Transverse colon (tissue), 4 donors: ENCODE data around the gene TRMT61A. TPM values are rescaled to one million over a fixed set of nuclear protein-coding genes. Genes with fewer than 3 reads are reported as not detected.

Experiments used
- DNase-seq: peaks from one replicate; pipeline ENCODE4 v3.0.0-alpha.2; 2019
- H3K27ac ChIP-seq, 4 donors: fragments of 200-600 bp; sonication (generic); 2 replicates each; pipeline ENCODE4 v1.5.1; 2016 to 2018; ENCODE audit warnings: inconsistent platforms in 4 of 4
- H3K27me3 ChIP-seq: fragments of 200-600 bp; sonication (generic); 2 replicates; pipeline ENCODE4 v1.5.1; 2017; ENCODE audit warnings: inconsistent platforms
- H3K36me3 ChIP-seq, 4 donors: fragments of 200-600 bp; sonication (generic); 2 replicates each; pipeline ENCODE4 v1.5.1; 2017 to 2019; ENCODE audit warnings: inconsistent platforms in 4 of 4
- H3K4me1 ChIP-seq, 4 donors: fragments of 200-600 bp; sonication (generic); 2 replicates each; pipeline ENCODE4 v1.5.1; 2017 to 2020; ENCODE audit warnings: inconsistent platforms in 4 of 4
- H3K4me3 ChIP-seq, 4 donors: fragments of 200-600 bp; sonication (generic); 1 replicate in 1 of 4; 2 replicates in 3 of 4; pipeline versions ENCODE4 v1.5.1 to v1.6.1; 2017 to 2019; ENCODE audit warnings: inconsistent platforms in 4 of 4
- H3K9me3 ChIP-seq, 2 donors: fragments of 200-600 bp; sonication (generic); 2 replicates each; pipeline ENCODE4 v1.5.1; 2017 to 2019; ENCODE audit warnings: inconsistent platforms in 2 of 2
- CTCF ChIP-seq, 5 experiments: fragments of 200-600 bp in 3 of 5; fragments of 450-650 bp in 2 of 5; sonication (generic) in 3 of 5; IDR thresholded peaks; 1 replicate in 2 of 5; 2 replicates in 3 of 5; pipeline ENCODE4 v1.5.1; 2016 to 2017; ENCODE audit warnings: antibody characterized with exemption in 5 of 5, inconsistent platforms in 3 of 5, mild to moderate bottlenecking in 2 of 5, moderate library complexity in 1 of 5
- EP300 ChIP-seq: sonication (generic); formaldehyde crosslinking; IDR thresholded peaks from one replicate; pipeline ENCODE4 v1.6.1; 2017; ENCODE audit warnings: antibody characterized with exemption, low read depth
- POLR2A ChIP-seq: fragments of 450-650 bp; IDR thresholded peaks from one replicate; pipeline ENCODE4 v1.6.1; 2016; ENCODE audit warnings: antibody characterized with exemption, mild to moderate bottlenecking, moderate library complexity
- POLR2AphosphoS5 ChIP-seq, 3 donors: sonication (generic); formaldehyde crosslinking; IDR thresholded peaks; one replicate each; pipeline ENCODE4 v1.6.1; 2016; ENCODE audit warnings: antibody characterized with exemption in 3 of 3
- WGBS, 2 donors: methylation state at CpG; one replicate each; pipeline ENCODE4 v1.1.5; 2018; ENCODE audit warnings: low coverage in 1 of 2; 5-methylcytosine and 5-hydroxymethylcytosine counted together
- in situ Hi-C, 4 donors: fragments of 200-750 bp; cut with MboI; loops; one replicate each; pipeline versions ENCODE4 v1.15.0 to v1.15.1; 2017; ENCODE audit warnings: low sequenced_read_pairs in 3 of 4, low pct_ligation_motif_present in 1 of 4, low pct_unique_long_range_greater_than_20kb in 1 of 4
- intact Hi-C: fragments of 100-400 bp; cut with DNase I; formaldehyde crosslinking; loops from one replicate; pipeline ENCODE4 v1.15.1; 2023; ENCODE audit warnings: low total_unique reads
- total RNA-seq, 4 donors: library from RNA; depleted of rRNA; stranded (reverse); fragments of >200 nt; gene quantifications; one replicate each; pipeline ENCODE4 v1.1.0, GENCODE V29; 2016

TRMT61A gene
- total RNA-seq, 4 donors from 2014 or later: 12.2 to 38.2 (median 14.1) TPM

- in situ Hi-C loops: loop anchor here in 1 of 4 donors (5.0 kb wide), 1 partner anchor 43 kb away; no protein-coding TSS in a partner anchor
- 94 to 100% methylated on average over 6 to 18 of the region's 29 CpGs for WGBS, 2 donors
- H3K27me3 ChIP-seq: no peaks in the 10 kb centered on the region
- intact Hi-C loops: no loop called here
- TF ChIP-seq CTCF (IDR thresholded peaks at IDR 0.05) (no peak), EP300 (no peak), POLR2A (no peak), POLR2AphosphoS5 (IDR thresholded peaks at IDR 0.05) (no peak)
- H3K9me3 ChIP-seq: no peaks in the 10 kb centered on the region
- no peak for DNase-seq
- peak overlapping the region in 3 of 4 donors; percentile 85 to 94 (median 86) for H3K27ac ChIP-seq
- H3K36me3 ChIP-seq: no peaks in the 10 kb centered on the region
- no peak overlapping the region for H3K4me3 ChIP-seq
- peaks cover 51 to 67% (median 58%) of the 10 kb centered on the region in 4 donors for H3K4me1 ChIP-seq
Measured at GRCh38 chr14:103545219-103545914, 16.4 kb downstream of the TRMT61A start.

GRCh38 chr14:103545915-103546651 is 17.1 kb downstream of the TRMT61A start:
- WGBS, 2 donors: 75% methylated on average over 16 of the region's 27 CpGs; no CpG with 5 or more reads in 1 of the 2 donors
- peak; percentile 8 for DNase-seq
- no peaks in the 10 kb centered on the region for H3K27me3 ChIP-seq
- H3K36me3 ChIP-seq: no peaks in the 10 kb centered on the region
- in situ Hi-C loops: loop anchor here in 1 of 4 donors (5.0 kb wide), 1 partner anchor 44 kb away; no protein-coding TSS in a partner anchor
- H3K9me3 ChIP-seq: no peaks in the 10 kb centered on the region
- H3K4me1 ChIP-seq: peaks cover 48 to 67% (median 58%) of the 10 kb centered on the region in 4 donors
- no peak for TF ChIP-seq EP300
- no peak for TF ChIP-seq CTCF (IDR thresholded peaks at IDR 0.05)
- TF ChIP-seq POLR2A: no peak
- H3K27ac ChIP-seq: no peak overlapping the region
- H3K4me3 ChIP-seq: no peak overlapping the region
- intact Hi-C loops: loop anchor here (2.0 kb wide), 1 partner anchor 27 kb away; no protein-coding TSS in a partner anchor

GRCh38 chr14:103546652-103547454 is 17.9 kb downstream of the TRMT61A start:
- in situ Hi-C loops: loop anchor here in 1 of 4 donors (5.0 kb wide), 1 partner anchor 45 kb away; no protein-coding TSS in a partner anchor
- peak; percentile 79 for DNase-seq
- Histone ChIP-seq H3K9me3 (no peaks in the 10 kb centered on the region), H3K4me3 (no peak overlapping the region), H3K27me3 (no peaks in the 10 kb centered on the region), H3K36me3 (no peaks in the 10 kb centered on the region), H3K4me1 (peaks cover 45 to 67% (median 54%) of the 10 kb centered on the region in 4 donors), H3K27ac (no peak overlapping the region)
- TF ChIP-seq POLR2A: no peak
- TF ChIP-seq POLR2AphosphoS5 (IDR thresholded peaks at IDR 0.05): peak in 2 of 3 donors; percentile 13 to 28
- peak; percentile 84 to 98 (median 92) for TF ChIP-seq CTCF (IDR thresholded peaks at IDR 0.05)
- 42% methylated on average over 11 of the region's 21 CpGs; no CpG with 5 or more reads in 1 of the 2 donors for whole genome bisulfite sequencing, 2 donors
- intact Hi-C loops: loop anchor here (2.0 kb wide), 1 partner anchor 28 kb away; no protein-coding TSS in a partner anchor
